ENCODE results near the gene COL21A1.
A peak's percentile ranks its signal among the peaks of the same experiment; 100 is the strongest.

Gene COL21A1

DNA sequence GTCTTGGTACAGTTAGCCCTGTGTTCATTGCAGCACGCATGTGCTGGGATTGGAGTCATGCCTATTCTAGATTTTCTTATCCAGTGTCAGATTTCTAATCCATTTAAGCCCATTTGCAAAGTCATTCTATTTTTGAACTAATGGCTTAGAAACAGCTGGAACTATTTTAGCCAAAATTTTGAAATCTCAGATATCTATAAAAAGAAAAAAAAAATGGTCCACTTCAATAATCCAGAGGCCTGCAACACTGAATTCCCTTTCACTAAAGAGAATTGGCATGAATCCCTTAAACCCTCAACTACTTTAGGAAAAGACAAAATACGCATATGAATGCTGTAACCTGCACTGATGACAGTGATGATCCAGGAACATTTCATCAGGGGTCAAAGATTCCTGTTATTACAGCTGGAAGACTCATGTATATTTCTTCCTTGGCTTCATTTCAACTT lies 1.5 kb downstream of the COL21A1 start:
- no peak for DNase-seq (ENCODE audit: low spot score)

DNA sequence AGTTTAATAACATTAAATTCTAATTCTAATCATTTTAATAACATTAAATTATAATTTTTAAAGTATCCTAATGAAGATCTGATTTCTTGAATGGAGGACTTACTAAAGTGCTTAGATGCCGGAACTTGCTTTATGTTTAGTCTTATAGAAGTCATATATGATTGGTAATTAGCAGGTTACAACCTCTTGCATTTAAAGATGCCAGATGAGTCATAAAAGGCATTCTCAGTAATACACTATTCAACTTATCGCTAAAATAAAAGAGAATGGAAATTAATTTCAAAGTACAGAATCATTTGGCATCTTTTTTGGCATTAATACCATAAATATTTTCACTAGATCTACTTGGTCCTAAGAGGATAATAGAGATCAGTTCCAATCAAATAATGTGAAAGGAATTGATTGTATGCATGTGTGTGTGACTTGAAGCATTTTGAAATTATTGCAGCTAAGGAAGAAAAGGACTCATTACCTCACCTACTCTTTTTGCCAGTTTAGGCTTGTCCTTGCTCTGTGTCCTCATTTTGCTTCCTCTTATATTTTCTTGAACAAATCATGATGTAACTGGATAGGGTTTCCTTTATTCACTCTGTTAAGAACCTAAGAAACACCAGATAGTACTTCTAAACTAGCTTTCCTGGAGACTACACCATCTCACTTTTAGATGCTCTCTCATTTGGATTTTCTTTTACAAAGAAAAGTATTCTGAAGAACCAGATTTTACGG lies 2.7 kb downstream of the COL21A1 start:
- DNase-seq (ENCODE audit: low spot score), result no peak

GRCh38 chr6:56244089-56244488 lies 3.3 kb downstream of the COL21A1 start:
- DNase-seq (ENCODE audit: low spot score), result no peak

DNA sequence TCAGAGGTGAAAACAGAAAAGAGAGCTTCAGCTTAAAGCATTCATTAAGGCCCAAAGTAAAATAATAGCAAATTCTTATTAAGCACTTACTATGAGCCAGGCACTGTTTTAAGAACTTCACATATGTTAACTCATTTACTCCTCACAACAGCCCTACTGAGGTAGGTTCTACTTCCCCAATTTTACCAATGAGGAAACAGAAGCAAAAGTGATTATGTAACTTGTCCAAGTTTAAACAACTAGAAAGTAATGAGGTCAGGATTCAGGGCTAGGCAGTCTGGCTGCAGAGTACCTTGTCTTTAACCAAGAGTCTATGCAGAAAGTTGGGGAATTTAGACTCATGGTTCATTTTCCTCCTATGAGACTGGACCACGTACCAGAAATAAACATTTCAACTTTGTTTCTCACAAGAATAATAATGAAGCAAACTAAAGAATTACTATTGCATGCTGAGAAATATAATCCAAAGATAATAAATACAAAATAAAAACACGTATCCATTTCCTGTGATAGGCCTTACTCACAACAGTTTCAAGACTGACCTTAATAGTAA lies 3.8 kb downstream of the COL21A1 start:
- DNase-seq (ENCODE audit: low spot score), result no peak

- DNase-seq (ENCODE audit: low spot score), result no peak
These were observed 5.0 kb downstream of the COL21A1 start for GRCh38 chr6:56242346-56242745.

GRCh38 chr6:56241124-56241802 lies 6.1 kb downstream of the COL21A1 start:
- DNase-seq (ENCODE audit: low spot score), result no peak

- DNase-seq (ENCODE audit: low spot score), result no peak
These were observed 9.0 kb downstream of the COL21A1 start for GRCh38 chr6:56238352-56238751.

DNA sequence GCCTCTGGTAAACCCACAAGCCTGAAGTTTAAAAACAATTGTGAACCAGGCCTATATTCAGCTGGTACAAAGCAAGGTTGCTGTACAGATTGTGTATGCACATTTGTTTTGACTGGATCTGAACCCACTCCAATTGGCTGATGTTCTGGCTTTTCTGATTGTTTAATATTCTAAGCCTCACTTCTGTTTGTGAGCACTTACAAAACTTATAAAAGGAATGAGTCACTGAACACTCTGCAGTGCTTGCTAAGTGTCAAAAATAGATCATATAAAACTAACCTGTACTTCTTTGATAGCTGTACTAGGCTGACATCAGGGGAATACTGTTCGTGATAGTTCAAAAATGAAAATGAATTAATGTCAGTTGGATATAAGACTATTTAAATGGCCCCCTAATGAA lies 12.1 kb downstream of the COL21A1 start:
- no peak for DNase-seq (ENCODE audit: low spot score)

- no peak for DNase-seq (ENCODE audit: low spot score)
These were observed 14.9 kb downstream of the COL21A1 start for GRCh38 chr6:56232436-56232835.

DNA sequence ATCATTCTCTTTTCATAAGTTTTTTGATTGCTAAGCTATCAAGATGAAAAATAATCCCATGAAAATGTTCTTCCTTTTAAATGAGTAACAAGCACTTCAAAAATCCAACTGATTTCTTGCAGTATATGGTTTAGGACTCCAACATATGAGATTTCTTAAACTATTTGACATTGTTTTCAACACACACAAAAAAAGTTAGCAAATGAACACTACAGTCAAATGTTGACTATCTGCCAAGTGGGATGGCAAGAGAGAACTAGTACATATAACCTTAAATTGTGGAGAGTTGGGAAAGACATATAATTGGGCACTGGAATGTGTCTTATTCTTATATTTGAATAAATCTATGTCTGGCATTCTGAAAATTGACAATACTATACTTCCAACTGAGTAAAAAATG lies 15.6 kb downstream of the COL21A1 start:
- DNase-seq (ENCODE audit: low spot score), result no peak

- no peak for DNase-seq (ENCODE audit: low spot score)
These were observed 16.3 kb downstream of the COL21A1 start for GRCh38 chr6:56230976-56231566.

- DNase-seq (ENCODE audit: low spot score), result no peak
These were observed 20.1 kb downstream of the COL21A1 start for GRCh38 chr6:56227071-56227879.

GRCh38 chr6:56223995-56224394 lies 23.4 kb downstream of the COL21A1 start:
- peak; percentile 65 for DNase-seq (ENCODE audit: low spot score)

DNA sequence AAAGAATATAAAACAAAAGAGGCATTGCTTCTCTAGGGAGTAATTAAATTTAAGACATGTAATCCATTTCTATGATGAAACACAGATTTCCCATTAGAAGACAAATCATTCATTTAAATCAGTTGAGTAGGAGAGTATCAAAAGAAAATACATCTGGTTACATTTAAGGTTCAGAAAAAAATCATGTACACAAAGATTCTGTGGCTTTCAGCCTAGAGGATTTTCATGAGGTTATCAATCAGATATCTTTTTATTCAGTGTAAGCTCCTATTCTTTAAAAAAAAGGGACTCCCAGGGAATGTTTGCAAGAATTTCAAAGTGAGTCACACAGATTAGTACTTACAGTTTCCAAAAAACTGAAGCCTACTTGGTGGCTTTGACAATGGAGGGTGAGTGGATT lies 24.9 kb downstream of the COL21A1 start:
- no peak for DNase-seq (ENCODE audit: low spot score)

GRCh38 chr6:56220078-56220477 lies 27.3 kb downstream of the COL21A1 start:
- peak; percentile 28 for DNase-seq (ENCODE audit: low spot score)

DNA sequence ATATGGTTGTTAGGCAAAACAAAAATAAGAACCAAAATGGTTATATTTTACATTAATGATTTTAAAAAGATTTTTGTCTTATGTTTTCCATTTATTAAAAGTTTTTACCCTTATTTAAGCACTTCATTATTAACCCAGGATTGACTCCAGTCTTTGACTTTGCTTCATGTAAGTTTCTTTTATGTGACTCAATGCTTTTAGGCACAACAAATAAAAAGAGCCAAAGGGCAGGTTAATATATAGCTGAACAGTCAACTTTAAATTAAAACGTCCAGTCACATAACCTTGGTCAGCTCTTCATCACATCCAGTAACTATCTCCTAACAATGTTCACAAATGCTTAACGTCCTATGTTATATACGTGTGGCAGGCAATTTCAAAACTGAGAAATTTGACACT lies 32.7 kb downstream of the COL21A1 start:
- DNase-seq (ENCODE audit: low spot score), result no peak

GRCh38 chr6:56214041-56214702 lies 33.2 kb downstream of the COL21A1 start:
- no peak for DNase-seq (ENCODE audit: low spot score)

DNA sequence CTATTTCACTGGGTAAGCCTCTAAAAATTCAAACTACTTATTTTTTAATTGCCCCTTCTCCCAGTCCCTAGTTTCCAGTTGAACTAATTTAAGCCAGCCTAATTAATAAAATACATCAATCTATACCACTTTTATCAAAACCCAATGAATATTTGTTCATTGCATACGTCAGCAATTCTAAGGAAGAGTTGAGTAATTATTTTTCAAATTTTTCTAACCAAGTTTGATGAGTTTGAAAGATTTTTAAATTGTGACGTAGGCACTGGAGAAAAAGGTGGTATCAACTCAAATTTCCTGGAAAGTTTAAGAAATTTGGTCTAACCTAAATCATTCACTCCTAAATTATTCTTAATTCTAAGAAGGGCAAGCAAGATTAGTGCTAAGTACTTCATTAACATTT lies 35.7 kb downstream of the COL21A1 start:
- no peak for DNase-seq (ENCODE audit: low spot score)

GRCh38 chr6:56204134-56204533 lies 43.2 kb downstream of the COL21A1 start:
- DNase-seq (ENCODE audit: low spot score), result no peak

DNA sequence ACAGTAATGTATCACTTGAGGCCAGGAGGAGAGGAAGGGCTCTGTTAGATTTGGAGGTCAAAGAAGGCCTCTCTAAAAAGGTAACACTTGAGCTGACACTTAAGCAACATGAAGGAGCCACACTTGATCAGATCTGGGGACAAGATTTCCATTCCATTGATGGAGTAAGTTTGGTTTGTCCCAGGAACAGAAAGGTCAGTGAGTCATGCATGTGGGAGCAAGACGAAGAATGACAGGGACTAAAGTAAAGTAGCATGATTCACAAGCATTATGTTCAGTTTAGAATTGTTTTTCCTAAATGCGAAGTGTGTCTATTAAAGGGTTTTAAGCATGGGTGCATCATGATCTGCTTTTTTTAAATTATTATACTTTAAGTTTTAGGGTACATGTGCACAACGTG lies 47.4 kb downstream of the COL21A1 start:
- DNase-seq (ENCODE audit: low spot score), result peak; percentile 6

DNA sequence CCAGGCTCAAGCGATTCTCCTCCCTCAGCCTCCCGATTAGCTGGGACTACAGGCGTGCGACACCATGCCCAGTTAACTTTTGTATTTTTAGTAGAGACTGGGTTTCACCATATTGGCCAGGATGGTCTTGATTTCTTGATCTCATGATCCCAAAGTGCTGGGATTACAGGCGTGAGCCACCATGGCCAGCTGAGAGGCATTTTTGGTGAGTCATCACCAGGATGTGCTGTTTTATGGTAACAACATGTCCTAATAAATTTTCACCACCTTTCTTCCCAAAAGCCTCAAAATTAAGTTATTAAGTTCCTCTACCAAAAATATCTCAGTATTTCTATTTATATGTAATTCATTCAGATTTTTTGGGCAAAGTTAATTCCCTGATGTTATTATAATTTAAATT lies 53.5 kb downstream of the COL21A1 start:
- no peak for DNase-seq (ENCODE audit: low spot score)

GRCh38 chr6:56188429-56188828 lies 59.0 kb downstream of the COL21A1 start:
- no peak for DNase-seq (ENCODE audit: low spot score)
